D721Med (cell line): Measurements from ENCODE around the gene ETNPPL.

Experiments
- DNase-seq: peaks from one replicate; pipeline ENCODE4 v3.0.0; 2011; ENCODE audit warnings: low spot score; ENCODE audit not compliant: insufficient read length
- FAIRE-seq: peaks from 2 replicates; lab custom pipeline; 2011; peaks lifted over from hg19 to GRCh38; lab: Jason Lieb, UNC
- CTCF ChIP-seq: IDR thresholded peaks from 2 replicates; pipeline ENCODE4 v1.5.1; 2012; ENCODE audit warnings: mild to moderate bottlenecking, control low read depth; ENCODE audit not compliant: insufficient read depth; ENCODE audit errors: missing control alignments

The ETNPPL gene

GRCh38 chr4:108742451-108743420 is 20.1 kb downstream of the ETNPPL start:
- FAIRE-seq: no peak
- TF ChIP-seq CTCF: no peak
- DNase-seq: no peak

- FAIRE-seq (no peak), DNase-seq (no peak)
- no peak for TF ChIP-seq CTCF
These were observed 24.7 kb downstream of the ETNPPL start for GRCh38 chr4:108738003-108738706.

- DNase-seq (no peak), FAIRE-seq (no peak)
- no peak for TF ChIP-seq CTCF
These were observed 31.8 kb downstream of the ETNPPL start for GRCh38 chr4:108731006-108731405.

GRCh38 chr4:108730579-108730978 is 32.3 kb downstream of the ETNPPL start:
- no peak for TF ChIP-seq CTCF
- FAIRE-seq: no peak
- DNase-seq: no peak

GRCh38 chr4:108729731-108730130 is 33.1 kb downstream of the ETNPPL start:
- TF ChIP-seq CTCF: no peak
- DNase-seq (no peak), FAIRE-seq (no peak)

GRCh38 chr4:108725457-108725856 is 37.4 kb downstream of the ETNPPL start:
- TF ChIP-seq CTCF: no peak
- DNase-seq (no peak), FAIRE-seq (no peak)
